NCI-H146 treated with DMSO at 0.1 percent for 48 hours (cell line): ENCODE measurements around the gene CDK14.

Experiments used
- DNase-seq: peaks from one replicate; lab custom pipeline; 2025; ENCODE audit not compliant: unreplicated experiment; lab: John Stamatoyannopoulos, UW

The CDK14 gene

DNA sequence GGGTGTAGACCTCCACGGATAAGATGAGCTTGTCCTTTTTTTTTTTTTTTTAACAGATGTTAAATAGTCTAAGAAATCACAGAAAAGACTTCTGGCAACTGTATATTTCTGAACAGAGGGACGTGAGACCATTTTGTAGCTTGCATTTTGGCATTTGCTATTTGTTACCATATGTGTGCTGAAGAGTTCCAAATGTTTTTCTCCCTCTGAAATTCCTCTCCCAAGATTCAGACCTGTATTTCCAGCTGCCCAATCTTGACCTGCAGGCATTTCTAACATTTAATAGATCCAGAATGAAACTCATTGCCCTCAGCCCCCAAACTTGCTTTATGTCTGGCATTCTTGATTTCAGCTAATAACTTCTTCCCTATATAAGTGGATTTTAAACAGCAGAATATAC is 445.0 kb downstream of the CDK14 start:
- DNase-seq, result no peak

DNA sequence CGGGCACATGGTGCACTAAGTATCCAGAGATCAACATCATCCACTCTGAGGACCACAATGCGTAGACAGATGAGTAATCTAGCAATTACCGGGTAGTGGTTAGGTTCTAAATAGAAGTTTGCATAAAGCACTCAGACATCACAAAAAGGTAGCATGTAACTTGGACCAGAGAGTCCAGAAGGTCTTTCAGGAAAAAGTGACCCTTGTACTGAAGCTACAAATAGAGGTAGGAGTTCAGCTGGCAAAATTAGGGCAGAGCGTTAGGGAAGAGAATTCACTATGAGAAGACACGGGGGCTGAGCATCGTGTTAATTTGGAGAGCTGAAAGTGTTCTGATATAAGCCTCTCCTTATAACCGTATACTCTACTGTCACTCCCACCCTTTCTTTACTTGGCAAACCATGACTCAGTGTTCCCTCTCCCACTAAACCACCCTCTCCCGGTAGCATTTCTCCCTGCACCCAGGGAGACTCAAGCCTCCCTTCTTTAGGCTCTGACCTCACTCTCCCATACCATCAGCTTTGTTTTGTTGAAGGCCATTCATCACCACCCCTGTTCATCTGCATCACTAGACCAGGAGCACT is 445.9 kb downstream of the CDK14 start:
- no peak for DNase-seq

DNA sequence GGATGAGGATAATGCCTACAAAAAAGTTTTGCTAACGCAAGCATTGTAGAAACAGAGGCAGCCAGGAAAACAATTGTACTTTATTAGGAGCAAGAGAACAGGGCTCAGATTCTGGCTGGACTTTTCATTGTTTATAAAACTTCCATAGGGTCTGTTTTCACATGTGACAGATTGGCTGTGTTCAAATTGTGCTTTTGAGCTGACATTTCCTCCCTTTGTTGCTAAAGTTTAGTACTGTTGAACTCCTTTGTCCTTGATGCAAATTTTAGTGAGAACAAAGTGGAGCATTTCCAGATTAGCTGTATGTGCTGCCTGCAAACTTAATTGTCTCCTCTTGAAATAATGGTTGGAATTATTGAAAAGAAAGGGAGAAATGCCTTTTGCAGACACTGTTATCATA is 447.1 kb downstream of the CDK14 start:
- no peak for DNase-seq

DNA sequence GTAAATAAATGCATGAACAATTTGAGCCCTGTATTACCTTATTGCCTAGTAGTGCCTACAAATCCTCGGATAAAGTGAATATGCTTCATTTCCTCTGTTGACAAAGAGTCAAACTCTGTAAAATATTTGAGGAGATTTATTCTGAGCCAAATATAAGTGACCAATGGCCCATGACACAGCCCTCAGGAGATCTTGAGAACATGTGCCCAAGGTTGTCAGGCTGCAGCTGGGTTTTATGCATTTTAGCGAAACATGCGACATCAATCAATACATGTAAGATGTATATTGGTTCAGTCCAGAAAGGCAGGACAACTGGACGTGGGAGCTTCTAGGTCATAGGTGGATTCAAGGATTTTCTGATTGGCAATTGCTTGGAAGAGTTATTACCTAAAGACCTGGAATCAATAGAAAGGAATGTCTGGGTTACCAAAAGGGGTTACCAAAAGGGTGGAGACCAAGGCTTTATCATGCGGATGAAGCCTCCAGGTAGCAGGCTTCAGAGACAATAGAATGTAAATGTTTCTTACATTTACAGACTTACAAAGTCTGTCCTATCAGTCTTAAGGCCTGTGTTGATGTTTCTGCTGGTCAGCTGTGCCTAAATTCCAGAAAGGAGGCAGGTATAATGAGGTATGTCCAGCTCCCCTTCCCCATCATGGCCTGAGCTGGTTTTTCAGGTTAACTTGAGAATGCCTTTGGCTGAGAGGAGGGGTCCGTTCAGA is 448.0 kb downstream of the CDK14 start:
- DNase-seq, result no peak

DNA sequence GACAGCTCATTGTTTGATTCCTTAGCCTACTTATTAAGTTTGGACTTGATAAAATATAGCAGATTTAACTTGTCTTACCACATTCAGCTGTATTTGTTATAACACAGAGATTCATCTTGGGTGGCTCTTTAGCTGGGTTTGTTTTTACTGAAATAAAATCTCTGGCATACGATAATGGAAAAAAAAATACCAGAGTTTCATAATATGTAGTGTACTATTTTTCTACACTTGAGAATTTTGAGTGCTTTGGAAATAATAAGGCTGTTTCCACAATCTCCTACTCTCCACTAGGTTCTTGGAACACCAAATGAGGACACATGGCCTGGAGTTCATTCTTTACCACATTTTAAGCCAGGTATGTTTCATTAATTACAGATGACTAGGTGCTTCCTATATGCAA is 449.5 kb downstream of the CDK14 start:
- DNase-seq, result no peak

DNA sequence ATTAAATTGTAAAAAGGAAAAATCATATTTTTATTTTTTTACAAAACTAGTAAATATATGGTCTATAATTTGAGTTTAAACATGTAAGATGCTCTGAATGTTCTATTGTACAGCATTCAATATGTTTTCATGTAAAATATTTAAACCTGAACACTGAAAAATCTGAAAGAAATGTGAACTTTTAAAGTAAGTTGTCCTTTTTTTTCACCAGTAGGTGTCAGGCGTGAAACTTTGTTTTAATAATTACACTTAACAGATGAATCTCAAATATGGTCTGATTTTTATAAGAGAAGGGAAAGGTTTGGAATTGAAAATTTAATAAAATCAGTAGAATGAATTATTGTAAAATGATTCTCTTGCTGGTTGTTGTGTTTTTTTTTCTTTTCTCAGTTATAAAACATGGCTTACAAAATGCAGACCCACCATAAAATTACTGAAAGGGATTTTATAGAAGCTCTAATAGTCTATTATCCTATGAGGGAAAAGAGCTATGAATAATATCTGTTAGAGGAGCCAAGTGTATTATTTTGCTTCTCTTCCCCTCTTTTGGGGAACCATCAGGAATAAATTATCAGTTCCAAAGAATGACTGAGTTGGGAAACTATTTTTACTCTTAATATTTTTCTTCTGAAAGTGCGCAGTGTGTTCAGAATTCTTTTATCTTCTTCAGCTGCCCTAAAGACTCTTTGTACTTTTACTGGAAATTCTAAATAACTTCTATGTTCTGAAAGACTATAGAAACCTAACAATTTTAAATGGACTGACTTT is 450.4 kb downstream of the CDK14 start:
- no peak for DNase-seq

DNA sequence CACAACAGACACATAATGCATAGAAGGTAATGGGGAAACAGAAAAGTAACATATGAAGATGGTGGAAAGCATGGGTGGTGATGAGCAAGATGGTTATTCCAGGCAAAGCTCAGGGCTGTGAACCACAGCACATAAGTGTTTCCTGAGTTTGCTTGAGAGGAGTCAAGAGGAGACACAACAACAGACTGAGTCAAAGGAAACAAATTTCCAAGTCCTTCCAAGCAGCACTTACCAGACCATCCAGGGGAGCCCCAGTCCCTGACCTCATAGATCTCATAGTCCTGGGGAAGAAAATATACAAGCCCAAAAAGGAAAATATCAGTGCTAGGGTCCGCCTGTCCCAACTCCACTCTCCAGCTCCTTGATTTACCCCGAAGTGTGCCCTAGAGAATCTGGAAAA is 451.5 kb downstream of the CDK14 start:
- DNase-seq, result no peak

DNA sequence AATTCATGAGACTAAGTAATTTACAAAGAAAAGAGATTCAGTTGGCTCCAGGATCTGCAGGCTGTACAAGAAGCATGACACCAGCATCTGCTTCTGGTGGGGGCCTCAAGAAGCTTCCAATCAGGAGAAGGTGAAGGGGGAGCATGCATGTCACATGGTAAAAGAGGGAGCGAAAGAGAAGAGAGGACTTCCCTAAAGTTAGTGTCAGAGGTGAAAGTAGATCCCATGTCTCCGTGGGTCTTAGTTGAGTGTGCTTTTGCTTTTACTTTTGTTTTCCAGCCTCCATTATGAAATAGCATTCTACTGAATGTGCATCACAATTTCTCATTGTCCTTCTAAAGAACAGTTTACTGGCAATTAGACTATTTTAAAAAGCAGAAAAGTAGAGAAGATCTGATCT is 454.6 kb downstream of the CDK14 start:
- no peak for DNase-seq

DNA sequence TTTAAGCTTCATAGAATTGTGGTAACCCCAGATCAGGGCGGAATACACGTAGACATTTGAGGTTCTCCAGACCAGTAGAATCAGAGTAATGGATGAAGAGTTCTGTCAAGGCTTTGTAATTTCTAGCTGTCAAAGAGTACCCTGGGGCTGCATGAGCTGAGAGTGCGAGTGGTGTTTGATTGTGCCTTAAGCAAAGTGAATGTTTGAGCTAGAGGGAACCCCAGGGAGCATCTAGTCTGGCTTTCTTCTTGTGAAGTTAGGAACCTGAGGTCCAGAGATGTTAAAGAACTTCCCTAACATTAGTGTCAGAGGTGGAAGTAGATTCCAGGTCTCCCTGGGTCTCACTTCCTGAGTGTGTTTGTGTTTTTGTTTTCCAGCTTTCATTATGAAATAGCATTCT is 455.8 kb downstream of the CDK14 start:
- no peak for DNase-seq

DNA sequence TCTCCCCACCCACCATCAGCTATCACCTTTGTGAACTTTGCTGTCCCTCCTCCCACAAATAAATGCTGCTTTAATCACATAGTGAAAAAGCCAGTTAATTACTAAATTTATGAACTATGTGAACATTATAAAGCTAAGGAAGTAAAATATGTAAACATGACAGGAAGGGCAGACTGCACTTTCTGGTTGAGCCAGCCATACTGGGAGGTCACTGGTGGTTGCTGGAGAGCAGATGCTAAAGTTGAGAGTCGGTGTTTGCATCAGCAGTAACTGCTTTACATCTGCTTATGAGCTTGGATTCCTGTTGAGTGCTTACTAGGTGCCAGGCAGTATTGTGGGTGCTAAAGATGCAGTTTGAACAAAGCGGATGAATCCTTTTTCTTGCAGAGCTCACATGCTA is 458.3 kb downstream of the CDK14 start:
- no peak for DNase-seq

DNA sequence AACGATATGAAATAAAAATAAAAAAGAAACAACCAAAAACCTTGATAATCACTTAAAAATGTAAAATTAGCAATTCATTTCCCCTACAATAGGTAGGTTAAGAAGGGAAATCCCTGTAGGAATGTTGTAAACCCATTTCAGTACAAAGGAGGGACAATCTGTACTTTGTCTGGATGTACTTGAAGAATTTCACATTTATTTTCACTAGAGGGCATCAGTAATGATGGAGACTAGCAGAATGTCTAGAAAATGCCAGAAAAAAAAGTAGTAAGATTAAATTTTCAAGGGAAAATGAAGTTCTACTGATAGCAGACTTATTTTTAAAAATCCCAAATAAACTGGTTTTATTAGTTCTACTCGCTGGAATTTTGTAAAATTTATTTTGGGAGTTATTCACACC is 459.1 kb downstream of the CDK14 start:
- no peak for DNase-seq

DNA sequence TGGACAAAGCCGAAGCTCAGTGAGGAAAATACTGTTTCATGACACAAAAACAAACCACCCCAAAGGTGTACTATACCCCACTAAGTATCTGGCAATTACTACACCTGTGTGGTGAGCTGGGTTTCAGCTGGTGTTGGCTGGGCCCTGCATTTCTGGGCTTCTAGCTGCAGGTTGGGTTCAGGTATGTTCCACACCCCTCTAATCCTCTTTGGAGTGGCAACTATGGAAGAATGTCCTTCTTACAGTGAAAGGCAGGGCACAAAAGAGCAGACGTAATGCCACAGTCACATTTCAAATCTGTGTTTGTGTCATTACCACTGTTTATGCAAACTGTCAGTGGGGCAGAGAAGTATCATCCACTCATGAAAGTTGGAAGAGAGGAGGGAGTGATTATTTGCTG is 466.6 kb downstream of the CDK14 start:
- no peak for DNase-seq

DNA sequence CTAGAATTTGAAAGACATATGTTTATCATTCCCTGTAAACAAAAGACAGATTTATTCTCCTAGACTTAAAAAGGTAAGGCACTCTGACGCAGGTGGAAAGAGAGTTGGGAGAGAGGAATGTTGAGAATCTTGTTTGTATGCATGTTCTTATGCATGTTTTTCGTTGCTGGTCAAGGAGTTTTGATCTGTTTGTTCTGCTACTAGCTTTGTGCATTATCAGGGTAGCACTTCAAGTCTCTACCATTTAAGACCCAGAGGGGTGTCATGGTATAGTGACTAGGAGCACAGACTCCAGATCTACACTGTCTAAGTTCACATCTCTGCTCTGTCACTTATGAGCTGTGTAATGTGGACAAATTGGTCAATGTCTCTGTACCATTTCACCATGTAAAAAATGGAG is 467.9 kb downstream of the CDK14 start:
- DNase-seq, result no peak

DNA sequence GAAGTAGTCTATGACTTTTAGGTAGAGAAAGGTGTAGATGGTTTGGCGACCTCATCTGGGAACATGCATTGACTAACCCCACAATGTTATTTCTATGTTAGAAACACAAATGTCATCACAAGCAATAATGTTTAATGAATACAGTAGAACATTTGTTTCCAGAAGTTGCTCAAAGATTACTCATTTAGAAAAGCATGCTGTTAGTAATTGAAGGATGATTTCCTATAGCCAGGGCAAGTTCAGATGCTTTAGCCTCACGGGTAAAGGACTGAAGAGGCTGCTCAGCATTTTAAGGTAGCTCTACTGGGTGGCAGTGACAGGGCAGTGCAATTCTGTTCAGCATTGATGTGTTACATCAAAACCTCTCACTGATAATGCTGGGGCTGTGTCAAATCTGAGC is 468.8 kb downstream of the CDK14 start:
- no peak for DNase-seq

DNA sequence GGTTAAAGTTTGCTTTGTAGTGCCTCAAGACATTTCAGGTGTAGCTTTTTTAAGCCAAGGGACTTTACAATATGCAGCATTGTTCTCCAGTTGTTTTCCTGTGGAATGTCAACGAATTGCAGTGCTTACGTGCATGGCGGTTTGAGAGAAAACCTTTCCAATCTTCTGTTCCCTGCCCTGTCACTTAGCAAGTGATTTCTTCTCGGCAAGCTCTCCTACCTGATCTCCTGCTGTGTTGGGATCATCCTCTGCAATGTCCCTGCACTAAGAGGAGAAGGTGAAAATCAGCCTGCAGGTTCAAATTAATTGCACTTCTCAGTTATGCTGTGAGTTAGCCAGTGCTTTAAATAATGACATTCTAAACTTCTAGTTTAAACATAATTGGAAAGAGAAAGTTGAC is 470.5 kb downstream of the CDK14 start:
- no peak for DNase-seq

DNA sequence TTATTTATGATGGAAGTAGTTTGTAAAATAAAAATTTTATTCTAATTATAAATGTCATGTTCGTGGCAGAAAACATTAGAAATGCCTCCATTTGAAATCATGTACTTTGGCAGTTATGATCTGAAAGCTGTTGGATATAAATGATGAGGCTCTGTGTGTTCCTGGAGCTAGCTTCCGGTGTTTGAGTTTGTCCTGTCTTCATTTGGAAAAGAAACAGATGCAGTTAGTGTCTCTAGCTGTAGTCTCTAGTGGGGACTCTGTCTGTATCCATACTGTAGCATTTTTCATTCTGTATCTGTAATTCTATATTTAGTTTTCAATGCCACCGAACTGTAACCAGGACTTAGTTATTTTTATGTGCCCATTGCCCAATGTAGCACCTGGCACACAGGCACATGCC is 471.1 kb downstream of the CDK14 start:
- DNase-seq, result no peak

DNA sequence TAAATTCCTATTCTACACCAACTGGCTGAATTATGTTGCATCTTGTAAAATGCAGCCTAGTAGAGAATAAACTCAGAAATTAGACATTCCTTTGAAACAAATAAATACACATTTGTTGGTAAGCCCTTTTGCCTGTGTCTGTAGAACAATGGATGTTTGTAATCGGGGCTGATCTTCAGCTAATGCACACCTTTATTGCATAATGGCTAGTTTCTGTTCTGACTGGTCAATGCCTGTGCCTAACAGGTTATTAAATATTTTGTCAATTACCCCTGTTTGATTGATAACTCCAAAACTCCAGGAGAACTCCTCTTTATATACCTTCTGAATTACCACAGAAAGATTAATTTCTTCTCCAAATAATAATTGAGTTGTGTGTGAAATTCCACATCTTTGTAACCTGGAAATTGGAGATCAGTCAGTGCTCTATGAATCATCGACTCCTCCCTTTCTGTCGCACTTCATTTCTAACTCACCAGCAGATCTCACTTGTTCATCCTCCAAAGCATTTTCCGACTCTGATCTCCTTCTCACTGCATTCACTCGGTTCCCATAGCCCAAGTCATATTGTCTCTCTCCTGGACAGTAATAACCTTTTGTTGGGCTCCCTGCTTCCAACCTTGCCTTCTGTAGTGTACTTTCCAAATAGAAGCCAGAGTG is 472.1 kb downstream of the CDK14 start:
- DNase-seq, result no peak

DNA sequence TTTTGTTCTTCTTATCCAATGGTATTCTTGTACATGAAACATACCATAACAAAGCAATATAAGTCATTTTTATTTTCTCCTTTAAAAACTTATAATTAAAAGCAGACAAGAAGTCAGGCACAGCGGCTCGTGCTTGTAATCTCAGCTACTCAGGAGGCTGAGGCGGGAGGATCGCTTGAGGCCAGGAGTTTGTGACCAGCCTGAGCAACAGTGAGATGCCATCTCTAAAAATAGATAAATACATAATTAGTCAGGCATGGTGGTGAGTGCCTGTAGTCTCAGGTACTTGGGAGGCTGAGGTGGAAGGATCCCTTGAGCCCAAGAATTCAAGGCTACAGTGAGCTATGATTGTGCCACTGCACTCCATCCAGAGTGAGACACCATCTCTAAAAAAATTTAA is 473.0 kb downstream of the CDK14 start:
- DNase-seq, result no peak

DNA sequence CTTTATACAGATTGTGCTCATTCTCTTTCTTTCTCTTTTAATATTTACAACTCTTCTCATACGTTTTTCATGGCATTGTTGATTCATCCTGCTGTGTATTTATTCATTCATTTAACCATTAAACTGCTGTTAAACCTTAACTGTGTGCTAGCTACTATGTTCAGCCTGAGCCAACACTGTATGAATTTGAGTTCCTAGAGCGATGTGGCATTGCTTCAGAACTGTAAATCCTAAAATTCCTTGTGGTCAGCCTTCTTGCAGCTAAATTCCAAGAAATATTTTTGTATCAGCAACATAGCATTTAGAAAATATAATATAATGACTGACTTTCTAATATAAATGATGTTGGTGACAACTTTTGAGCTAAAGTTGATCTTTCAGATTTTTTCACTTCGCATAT is 483.4 kb downstream of the CDK14 start:
- DNase-seq, result no peak

DNA sequence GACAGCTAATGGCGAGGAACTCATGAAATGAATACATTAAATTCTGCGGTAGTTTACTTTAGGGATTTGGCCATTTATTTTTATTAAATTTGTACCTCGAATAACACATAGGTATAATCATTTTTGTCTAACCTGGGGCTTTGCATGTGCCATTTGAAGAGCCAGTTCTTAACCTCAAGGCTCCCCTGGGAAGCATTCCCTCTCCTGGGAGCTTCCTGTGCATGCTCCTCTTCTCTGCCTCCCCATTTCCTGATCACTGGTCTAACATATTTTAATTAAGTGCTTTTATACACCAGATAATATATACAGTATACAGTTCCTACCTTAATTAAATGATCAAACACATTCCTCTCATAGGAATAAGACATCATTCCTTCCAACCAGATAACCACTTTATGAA is 484.2 kb downstream of the CDK14 start:
- no peak for DNase-seq

DNA sequence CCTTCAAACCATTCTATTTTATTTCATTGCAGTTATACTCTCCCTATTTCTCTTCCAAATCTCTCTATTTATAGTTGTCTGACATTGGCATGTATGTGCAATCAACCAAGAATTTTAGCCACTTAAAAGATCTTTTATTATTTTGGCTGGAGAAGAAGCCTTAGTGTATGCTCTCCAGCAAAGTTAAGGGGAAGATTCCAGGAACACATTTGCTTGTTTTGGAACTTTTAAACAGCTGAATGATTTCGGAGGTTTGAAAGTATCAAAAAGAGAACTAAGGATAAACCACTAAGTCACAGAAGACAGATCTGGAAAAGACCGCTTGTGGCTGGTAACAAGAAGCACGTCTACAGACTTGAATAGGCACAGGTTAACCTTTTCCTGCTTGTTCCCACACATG is 485.9 kb downstream of the CDK14 start:
- no peak for DNase-seq
